NCI-H2171 (cell line): ENCODE data around the gene PLEKHG4B.
"Not testable (repeated sequence)": the region's sequence is repeated elsewhere in the genome, so short reads cannot be mapped to it uniquely, and the experiment has no call there.

Source experiments
- DNase-seq: peaks from one replicate; lab custom pipeline; 2025; lab: John Stamatoyannopoulos, UW

PLEKHG4B gene

GRCh38 chr5:157801-158200 lies 65.8 kb downstream of the PLEKHG4B start:
- no peak for DNase-seq

- DNase-seq, result no peak
These were observed 67.0 kb downstream of the PLEKHG4B start for GRCh38 chr5:158807-159447.

DNA sequence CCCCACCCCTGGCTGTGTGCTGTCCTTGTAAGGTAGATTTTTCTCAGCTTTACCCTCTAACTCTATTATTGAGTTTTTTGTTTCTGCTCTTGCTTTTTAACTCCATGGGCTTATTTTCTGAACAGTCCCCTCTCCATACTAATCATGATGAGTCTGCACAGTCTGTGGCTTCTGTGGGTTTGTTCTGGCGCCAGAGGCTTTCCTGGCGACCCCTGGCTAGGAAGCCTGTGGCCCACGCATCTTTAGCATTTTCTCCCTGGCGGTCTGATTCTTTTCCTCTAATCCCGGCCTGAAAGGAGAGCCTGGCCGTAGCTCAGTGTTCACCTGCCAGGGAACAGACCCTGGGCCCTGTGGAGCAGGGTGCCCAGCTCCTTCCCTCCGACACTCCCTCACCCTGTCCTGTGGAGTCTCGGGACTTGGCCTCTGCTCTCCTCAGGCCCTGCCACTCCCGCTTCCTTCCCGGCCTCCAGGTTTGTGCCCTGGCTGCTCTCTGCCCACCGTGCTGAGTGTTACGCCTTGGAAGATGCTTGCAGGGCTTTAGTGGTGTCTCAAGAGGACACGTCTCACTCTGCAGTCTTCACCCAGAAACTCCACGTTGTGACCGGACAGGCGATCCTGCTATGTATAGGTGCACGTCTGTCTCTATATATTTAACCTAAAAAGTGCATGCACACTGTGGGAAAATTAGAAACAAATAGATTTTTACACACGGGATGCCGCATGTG lies 67.6 kb downstream of the PLEKHG4B start:
- no peak for DNase-seq

DNA sequence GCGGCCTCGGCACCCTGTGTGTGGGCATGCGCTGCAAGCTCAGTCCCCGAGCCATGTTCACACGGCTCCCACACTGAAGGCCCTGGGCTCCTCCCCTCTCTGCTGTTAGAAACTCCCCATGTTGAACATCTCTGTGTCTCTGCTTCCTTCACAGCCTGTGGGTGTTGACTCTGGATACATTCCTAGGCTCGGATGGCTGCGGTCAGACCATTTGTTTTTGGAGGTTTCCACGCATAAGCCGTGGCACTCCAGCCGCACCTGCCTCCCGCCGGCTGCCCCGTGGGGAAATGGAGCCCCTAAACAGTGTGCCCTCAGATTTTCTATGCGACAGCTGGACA lies 68.2 kb downstream of the PLEKHG4B start:
- no peak for DNase-seq

- DNase-seq, result no peak
These were observed 69.2 kb downstream of the PLEKHG4B start for GRCh38 chr5:160921-161802.

DNA sequence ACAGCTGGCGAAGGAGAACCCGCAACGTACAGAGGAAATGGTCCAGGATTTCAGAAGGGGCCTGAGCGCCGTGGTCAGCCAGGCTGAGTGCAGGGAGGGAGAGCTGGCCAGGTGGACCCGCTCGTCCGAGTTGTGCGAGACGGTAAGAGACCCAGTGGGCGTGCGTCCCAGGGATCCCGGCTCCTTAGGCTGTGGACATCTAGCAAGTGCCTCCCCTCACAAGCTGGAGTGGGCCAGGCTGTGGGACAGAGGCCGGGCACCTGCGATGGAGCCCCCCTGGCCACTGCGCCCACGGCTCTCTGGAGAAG lies 69.8 kb downstream of the PLEKHG4B start:
- DNase-seq, result no peak

DNA sequence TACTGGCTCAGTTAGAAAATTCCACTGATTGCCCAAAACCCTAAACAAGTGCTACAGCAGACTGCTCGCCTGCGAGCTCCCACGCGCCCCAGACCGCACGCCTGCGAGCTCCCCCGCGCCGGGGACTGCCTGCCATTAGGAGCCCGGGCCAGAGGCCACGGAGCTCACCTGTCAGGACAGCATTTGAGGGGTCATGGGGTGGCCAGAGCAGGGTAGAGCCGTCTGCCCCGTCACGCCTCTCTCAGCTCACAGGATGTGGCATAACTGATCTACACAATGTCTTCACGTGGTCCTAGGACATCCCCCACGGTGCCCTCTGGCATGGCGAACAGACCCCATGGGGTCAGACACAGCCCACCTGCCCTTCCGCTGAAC lies 70.2 kb downstream of the PLEKHG4B start:
- DNase-seq, result no peak

DNA sequence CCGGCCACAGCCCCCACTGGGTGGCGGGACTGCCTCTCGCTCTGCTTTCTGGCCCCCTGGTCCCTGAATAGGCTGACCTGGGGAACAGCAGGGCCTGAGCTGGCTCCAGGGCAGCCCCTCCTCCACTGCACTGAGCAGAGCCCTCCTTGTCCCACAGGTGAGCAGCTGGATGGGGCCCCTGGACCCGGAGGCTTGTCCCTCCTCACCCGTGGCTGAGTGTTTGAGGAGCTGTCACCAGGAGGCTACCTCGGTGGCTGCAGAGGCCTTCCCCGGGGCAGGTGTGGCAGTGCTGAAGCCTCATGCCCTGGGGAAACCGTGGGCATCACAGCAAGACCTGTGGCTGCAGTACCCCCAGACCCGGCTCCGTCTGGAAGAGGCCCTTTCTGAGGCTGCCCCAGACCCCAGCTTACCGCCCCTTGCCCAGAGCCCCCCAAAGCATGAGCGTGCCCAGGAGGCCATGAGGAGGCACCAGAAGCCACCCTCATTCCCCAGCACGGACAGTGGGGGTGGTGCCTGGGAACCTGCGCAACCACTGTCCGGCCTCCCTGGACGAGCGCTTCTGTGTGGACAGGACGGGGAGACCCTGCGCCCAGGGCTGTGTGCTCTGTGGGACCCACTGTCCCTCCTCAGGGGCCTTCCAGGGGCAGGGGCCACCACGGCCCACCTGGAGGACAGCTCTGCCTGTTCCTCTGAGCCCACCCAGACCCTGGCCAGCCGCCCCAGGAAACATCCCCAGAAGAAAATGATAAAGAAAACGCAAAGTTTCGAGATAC lies 70.8 kb downstream of the PLEKHG4B start:
- no peak for DNase-seq

GRCh38 chr5:163338-163620 lies 71.3 kb downstream of the PLEKHG4B start:
- DNase-seq, result no peak

- no peak for DNase-seq
These were observed 71.9 kb downstream of the PLEKHG4B start for GRCh38 chr5:163841-164240.

GRCh38 chr5:164244-164643 lies 72.3 kb downstream of the PLEKHG4B start:
- DNase-seq, result no peak

GRCh38 chr5:164783-165182 lies 72.8 kb downstream of the PLEKHG4B start:
- not testable (repeated sequence) for DNase-seq

DNA sequence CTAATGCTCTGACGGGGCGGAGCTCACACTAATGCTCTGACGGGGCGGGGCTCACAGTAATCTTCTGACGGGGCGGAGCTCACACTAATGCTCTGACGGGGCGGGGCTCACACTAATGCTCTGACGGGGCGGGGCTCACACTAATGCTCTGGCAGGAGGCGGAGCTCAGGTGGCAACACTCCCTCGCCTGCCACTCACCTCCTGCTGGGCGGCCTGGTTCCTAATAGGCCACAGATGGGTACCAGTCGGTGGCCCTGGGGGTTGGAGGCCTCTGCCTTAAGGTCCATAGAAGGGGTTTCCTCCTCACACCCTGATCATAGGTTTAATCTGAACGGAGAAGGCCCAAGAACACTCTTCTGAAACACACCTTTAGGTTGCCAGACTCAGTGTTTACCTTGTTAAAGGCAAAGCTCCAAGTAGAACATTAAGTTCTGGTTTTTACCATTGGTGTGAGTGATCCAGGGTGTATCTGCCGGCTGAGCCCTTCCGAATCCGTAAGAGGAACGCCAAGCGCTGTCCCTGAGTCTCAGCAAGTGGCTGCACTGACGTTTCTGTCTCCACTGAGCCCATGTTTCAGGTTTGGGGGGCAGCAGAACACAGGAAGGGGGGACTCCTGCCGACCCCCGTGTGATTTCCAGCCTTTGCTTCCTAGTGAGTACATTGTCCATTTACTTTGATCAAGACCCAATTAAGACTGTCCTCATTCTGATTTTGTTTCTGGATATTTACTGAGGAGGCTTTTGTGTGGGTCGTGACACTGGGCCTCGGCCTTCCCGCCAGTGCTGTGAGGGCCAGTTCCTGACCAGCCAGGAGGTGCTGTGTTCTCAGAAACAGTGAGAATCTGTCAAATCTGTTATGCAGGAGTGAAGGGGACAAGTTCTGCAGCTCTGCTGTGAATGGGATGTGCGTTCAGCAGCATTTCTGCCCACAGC lies 74.7 kb downstream of the PLEKHG4B start:
- DNase-seq, result no peak

DNA sequence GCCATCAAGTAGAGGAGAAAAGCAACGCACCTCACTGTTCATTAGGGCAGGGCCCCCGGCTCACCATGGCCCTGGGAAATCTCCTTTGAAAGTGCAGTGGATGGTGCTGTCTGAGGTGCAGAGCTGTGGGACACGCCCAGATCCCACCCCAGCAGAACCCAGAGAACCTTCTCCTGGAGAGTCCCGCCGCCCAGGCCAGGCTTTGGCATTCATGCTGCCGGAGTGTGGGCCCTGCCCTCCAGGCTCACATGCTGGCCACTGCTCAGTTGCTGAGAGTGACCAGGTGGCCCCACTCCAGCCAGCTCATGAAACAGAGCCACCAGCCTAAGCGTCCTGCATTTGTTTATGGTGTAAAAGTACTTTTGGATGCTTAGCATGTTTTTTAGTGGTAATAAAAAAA lies 75.5 kb downstream of the PLEKHG4B start:
- no peak for DNase-seq

DNA sequence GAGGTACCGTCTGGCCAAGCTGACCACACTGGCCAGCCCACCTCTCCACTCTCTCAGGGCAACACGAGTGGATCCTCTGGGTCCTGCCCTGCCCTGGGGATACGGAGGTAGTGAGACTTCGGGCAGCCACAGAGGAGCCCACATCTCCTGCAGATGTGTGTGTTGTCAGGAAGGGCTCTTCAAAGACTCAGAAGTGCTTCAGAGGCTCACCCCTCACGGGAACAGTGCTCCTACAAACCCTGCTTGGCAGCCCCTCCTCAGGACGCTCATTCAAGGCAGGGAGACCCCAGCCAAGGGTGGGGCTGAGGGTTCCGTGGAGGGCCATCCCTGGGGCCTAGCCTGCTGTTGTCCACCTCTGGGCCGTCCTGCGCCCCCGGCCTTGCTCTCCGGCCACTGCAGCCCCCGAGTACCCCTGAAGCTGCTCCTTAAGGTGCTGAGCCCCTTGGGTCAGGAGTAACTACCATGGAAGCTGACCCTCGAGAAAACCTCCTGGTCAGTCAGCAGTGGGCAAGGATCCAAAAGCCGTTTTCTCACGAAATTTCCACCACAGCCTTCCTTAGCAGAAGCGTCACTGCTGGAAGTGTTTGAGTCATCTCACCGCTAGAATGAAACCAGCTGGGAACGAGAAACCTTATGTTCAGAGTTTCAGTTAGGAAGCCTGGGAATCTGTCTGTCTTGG lies 76.2 kb downstream of the PLEKHG4B start:
- no peak for DNase-seq

DNA sequence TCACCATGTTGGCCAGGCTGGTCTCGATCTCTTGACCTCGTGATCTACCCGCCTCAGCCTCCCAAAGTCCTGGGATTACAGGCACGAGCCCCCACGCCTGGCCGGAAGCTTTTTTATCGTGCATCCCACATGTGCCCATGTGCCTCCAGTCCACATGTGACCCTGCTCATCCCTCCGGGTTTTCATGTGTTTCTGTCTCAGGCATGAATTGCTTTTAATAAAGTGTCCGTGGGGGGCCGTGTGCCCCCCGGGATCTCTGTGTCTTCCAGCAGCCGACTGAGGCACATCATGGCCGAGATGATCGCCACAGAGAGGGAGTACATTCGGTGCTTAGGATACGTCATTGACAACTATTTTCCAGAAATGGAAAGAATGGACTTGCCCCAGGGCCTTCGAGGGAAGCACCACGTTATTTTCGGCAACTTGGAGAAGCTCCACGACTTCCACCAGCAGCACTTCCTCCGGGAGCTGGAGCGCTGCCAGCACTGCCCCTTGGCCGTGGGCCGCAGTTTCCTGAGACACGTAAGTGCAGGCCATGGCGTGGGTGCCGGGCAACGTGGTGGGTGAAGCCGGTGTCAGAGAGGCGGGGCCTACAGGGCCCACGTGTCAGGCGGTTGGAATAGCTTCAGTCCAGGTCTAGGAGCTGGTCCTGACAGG lies 77.2 kb downstream of the PLEKHG4B start:
- no peak for DNase-seq

GRCh38 chr5:169728-170094 lies 77.7 kb downstream of the PLEKHG4B start:
- no peak for DNase-seq

DNA sequence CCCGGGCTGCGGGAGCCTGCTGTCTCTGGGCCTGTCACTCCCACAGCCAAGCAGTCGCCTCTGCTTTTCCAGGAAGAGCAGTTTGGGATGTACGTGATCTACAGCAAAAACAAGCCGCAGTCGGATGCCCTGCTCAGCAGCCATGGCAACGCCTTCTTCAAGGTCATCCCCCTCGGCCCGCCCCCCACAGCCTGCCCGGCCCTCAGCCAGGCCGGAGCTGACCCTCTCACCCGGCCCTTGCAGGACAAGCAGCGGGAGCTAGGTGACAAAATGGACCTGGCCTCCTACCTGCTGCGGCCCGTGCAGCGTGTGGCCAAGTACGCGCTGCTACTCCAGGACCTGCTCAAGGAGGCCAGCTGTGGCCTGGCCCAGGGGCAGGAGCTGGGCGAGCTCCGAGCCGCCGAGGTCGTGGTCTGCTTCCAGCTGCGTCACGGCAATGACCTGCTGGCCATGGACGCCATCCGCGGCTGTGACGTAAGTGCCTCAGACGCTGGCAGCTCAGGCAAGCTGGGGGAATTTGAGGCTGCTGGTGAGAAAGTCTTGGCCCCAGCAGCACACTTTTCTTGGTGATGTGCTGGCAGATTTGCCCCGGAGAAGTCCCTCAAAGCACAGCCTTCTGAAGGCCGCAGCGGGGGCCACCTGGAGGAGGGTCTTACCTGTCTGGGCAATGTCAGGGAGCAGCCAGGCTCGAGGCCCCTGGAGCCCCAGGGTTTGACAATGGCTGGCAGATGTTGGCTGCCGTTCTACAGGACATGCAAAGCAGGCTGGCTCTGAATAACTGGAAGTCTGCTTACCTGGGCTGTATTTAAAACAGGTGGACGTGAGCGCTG lies 79.2 kb downstream of the PLEKHG4B start:
- no peak for DNase-seq

DNA sequence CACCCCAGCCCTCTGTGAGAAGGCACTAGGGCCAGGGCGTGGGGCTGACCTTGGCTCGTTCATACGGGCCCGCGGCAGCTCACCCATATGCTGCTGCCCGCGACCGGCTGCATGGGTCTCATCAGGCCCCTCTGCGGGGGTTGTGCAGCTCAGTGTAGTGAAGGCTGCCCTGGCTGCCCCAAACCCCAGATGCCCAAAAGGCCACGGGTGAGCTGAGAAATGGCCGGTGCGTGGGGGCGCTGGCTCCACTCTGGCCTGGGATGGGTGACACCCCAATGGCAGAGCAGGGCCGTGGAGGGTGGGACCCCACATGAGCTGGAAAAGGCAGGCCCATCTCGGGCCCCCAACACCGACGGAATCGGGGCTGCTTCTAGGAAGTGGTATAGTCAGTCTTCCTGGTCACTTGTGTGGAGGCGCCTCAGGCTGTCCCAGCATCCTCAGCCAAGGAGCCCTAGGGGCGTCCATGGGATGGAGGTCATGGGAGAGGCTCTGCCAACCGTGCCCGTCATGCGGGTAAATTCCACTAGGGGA lies 79.9 kb downstream of the PLEKHG4B start:
- DNase-seq, result no peak
